ENCODE results near the gene HTT. TPM values are rescaled to one million over a fixed set of nuclear protein-coding genes. Genes with fewer than 3 reads are reported as not detected.

HTT gene
- total and polyA plus RNA-seq, 4 donors, result 8.6 to 39.8 (median 16.4) TPM

GRCh38 chr4:3202836-3203820 lies 128.6 kb downstream of the HTT start (continued):
- no peak for TF ChIP-seq FOXA2 (IDR thresholded peaks at IDR 0.05)

GRCh38 chr4:3203971-3204431 lies 129.5 kb downstream of the HTT start:
- Histone ChIP-seq H3K36me3 (ENCODE audit: control insufficient read depth in 4 of 4, insufficient read depth in 3 of 4, low read depth in 1 of 4, low read length in 3 of 4) (peaks cover 0 to 14% (median 9%) of the 10 kb centered on the region in 4 donors), H3K4me1 (ENCODE audit: control insufficient read depth in 4 of 4, insufficient read depth in 4 of 4, low read length in 3 of 4) (peaks cover 8 to 57% (median 46%) of the 10 kb centered on the region in 4 donors), H3K4me3 (ENCODE audit: low read depth in 1 of 3, low read length in 3 of 3) (no peak overlapping the region), H3K27ac (ENCODE audit: low read depth in 1 of 2, low read length in 2 of 2) (peak overlapping the region; percentile 77 to 91), H3K27me3 (ENCODE audit: control insufficient read depth in 4 of 4, insufficient read depth in 4 of 4, low read length in 3 of 4) (no peaks in the 10 kb centered on the region), H3K9me3 (ENCODE audit: control insufficient read depth in 4 of 4, low read length in 3 of 4) (no peaks in the 10 kb centered on the region), H3K9ac (ENCODE audit: low read depth in 1 of 2, low read length in 2 of 2) (peak overlapping the region in 1 of 2 donors; percentile 69)
- TF ChIP-seq HNF4G (IDR thresholded peaks at IDR 0.05) (no peak), REST (IDR thresholded peaks at IDR 0.05) (peak; percentile 73), FOXA2 (IDR thresholded peaks at IDR 0.05) (no peak), SP1 (IDR thresholded peaks at IDR 0.05) (peak; percentile 47), CTCF (IDR thresholded peaks at IDR 0.05; ENCODE audit: low read depth, low read length, missing input control) (no peak), RXRA (IDR thresholded peaks at IDR 0.05) (peak in 1 of 2 donors; percentile 63), HNF4A (conservative IDR thresholded peaks at IDR 0.05) (peak; percentile 42 to 67), NR2F2 (IDR thresholded peaks at IDR 0.05) (peak; percentile 51), ATF3 (IDR thresholded peaks at IDR 0.05) (no peak), JUND (IDR thresholded peaks at IDR 0.05) (peak; percentile 29 to 66), TAF1 (conservative IDR thresholded peaks at IDR 0.05) (peak; percentile 43), YY1 (IDR thresholded peaks at IDR 0.05) (no peak)
- WGBS, result 29% methylated on average over 8 of the region's 8 CpGs
- no peak for DNase-seq (ENCODE audit: low spot score)

- Histone ChIP-seq H3K4me3 (ENCODE audit: low read depth in 1 of 3, low read length in 3 of 3) (no peak overlapping the region), H3K27ac (ENCODE audit: low read depth in 1 of 2, low read length in 2 of 2) (peak overlapping the region; percentile 79 to 82), H3K27me3 (ENCODE audit: control insufficient read depth in 4 of 4, insufficient read depth in 4 of 4, low read length in 3 of 4) (no peaks in the 10 kb centered on the region), H3K9me3 (ENCODE audit: control insufficient read depth in 4 of 4, low read length in 3 of 4) (no peaks in the 10 kb centered on the region), H3K4me1 (ENCODE audit: control insufficient read depth in 4 of 4, insufficient read depth in 4 of 4, low read length in 3 of 4) (peaks cover 8 to 57% (median 46%) of the 10 kb centered on the region in 4 donors), H3K36me3 (ENCODE audit: control insufficient read depth in 4 of 4, insufficient read depth in 3 of 4, low read depth in 1 of 4, low read length in 3 of 4) (peaks cover 2 to 20% (median 16%) of the 10 kb centered on the region in 4 donors), H3K9ac (ENCODE audit: low read depth in 1 of 2, low read length in 2 of 2) (no peak overlapping the region)
- 41% methylated on average over 11 of the region's 11 CpGs for WGBS
- DNase-seq (ENCODE audit: low spot score), result peak; percentile 49
- TF ChIP-seq RXRA (IDR thresholded peaks at IDR 0.05) (peak; percentile 92), SP1 (IDR thresholded peaks at IDR 0.05) (peak; percentile 87), EGR1 (IDR thresholded peaks at IDR 0.05; ENCODE audit: low read depth in 2 of 2) (peak in 1 of 2 donors; percentile 9), NR2F2 (IDR thresholded peaks at IDR 0.05) (peak; percentile 62), JUND (IDR thresholded peaks at IDR 0.05) (peak in 1 of 2 donors; percentile 59), ATF3 (IDR thresholded peaks at IDR 0.05) (no peak), REST (IDR thresholded peaks at IDR 0.05) (peak; percentile 86), FOXA1 (IDR thresholded peaks at IDR 0.05) (peak; percentile 63), YY1 (IDR thresholded peaks at IDR 0.05) (peak; percentile 85), GABPA (IDR thresholded peaks at IDR 0.05 in 1 of 2, conservative IDR thresholded peaks at IDR 0.05 in 1 of 2) (no peak), FOXA2 (IDR thresholded peaks at IDR 0.05) (peak; percentile 9), HNF4G (IDR thresholded peaks at IDR 0.05) (peak; percentile 83), HNF4A (conservative IDR thresholded peaks at IDR 0.05) (peak; percentile 95 to 96), TAF1 (conservative IDR thresholded peaks at IDR 0.05) (no peak), RAD21 (IDR thresholded peaks at IDR 0.05) (peak in 1 of 2 donors; percentile 34), MAX (IDR thresholded peaks at IDR 0.05) (peak; percentile 66)
Measured at GRCh38 chr4:3205995-3206394, 131.5 kb downstream of the HTT start.
